Pons (tissue), 1 donor: Measurements from ENCODE around the gene GRIK3.
"Not testable (repeated sequence)": the region's sequence is repeated elsewhere in the genome, so short reads cannot be mapped to it uniquely, and the experiment has no call there.

ENCODE experiments used
- DNase-seq: peaks from one replicate; pipeline ENCODE4 v3.0.0-alpha.2; 2016; ENCODE audit warnings: low spot score

The GRIK3 gene

GRCh38 chr1:36909946-36910725 lies 124.2 kb downstream of the GRIK3 start:
- no peak for DNase-seq

- not testable (repeated sequence) for DNase-seq
These were observed 125.0 kb downstream of the GRIK3 start for GRCh38 chr1:36909359-36909758.

- DNase-seq, result no peak
These were observed 126.2 kb downstream of the GRIK3 start for GRCh38 chr1:36908096-36908495.

GRCh38 chr1:36906555-36906954 lies 127.8 kb downstream of the GRIK3 start:
- no peak for DNase-seq

GRCh38 chr1:36905941-36906340 lies 128.4 kb downstream of the GRIK3 start:
- DNase-seq, result no peak

GRCh38 chr1:36900128-36900527 lies 134.2 kb downstream of the GRIK3 start:
- DNase-seq, result no peak

- DNase-seq, result not testable (repeated sequence)
These were observed 136.5 kb downstream of the GRIK3 start for GRCh38 chr1:36897813-36898212.

GRCh38 chr1:36894824-36895223 lies 139.5 kb downstream of the GRIK3 start:
- no peak for DNase-seq

- no peak for DNase-seq
These were observed 143.5 kb downstream of the GRIK3 start for GRCh38 chr1:36890776-36891175.

GRCh38 chr1:36889478-36890226 lies 144.7 kb downstream of the GRIK3 start:
- DNase-seq, result no peak

GRCh38 chr1:36888811-36889477 lies 145.4 kb downstream of the GRIK3 start:
- DNase-seq, result no peak

- no peak for DNase-seq
These were observed 148.6 kb downstream of the GRIK3 start for GRCh38 chr1:36885540-36886357.

- DNase-seq, result no peak
These were observed 149.5 kb downstream of the GRIK3 start for GRCh38 chr1:36884801-36885200.

GRCh38 chr1:36884029-36884701 lies 150.2 kb downstream of the GRIK3 start:
- no peak for DNase-seq

GRCh38 chr1:36883315-36883949 lies 150.9 kb downstream of the GRIK3 start:
- no peak for DNase-seq

- DNase-seq, result no peak
These were observed 151.6 kb downstream of the GRIK3 start for GRCh38 chr1:36882536-36883285.

GRCh38 chr1:36881541-36881940 lies 152.8 kb downstream of the GRIK3 start:
- DNase-seq, result no peak

GRCh38 chr1:36881068-36881405 lies 153.3 kb downstream of the GRIK3 start:
- no peak for DNase-seq

- DNase-seq, result no peak
These were observed 153.9 kb downstream of the GRIK3 start for GRCh38 chr1:36880155-36881067.
